ENCODE results near the gene ANTKMT. TPM values are rescaled to one million over a fixed set of nuclear protein-coding genes. Genes with fewer than 3 reads are reported as not detected.

ANTKMT gene
- total RNA-seq, 1 donor from 2014 or later, result 22.6 TPM

GRCh38 chr16:680625-680945, 40.4 kb upstream of the ANTKMT start:
- Mint-ChIP-seq H3K36me3 (ENCODE audit: low read depth, unreplicated experiment) (peaks cover 9% of the 10 kb centered on the region), H3K4me3 (ENCODE audit: unreplicated experiment) (peak overlapping the region; percentile 89), H3K27me3 (ENCODE audit: low read depth, unreplicated experiment) (no peaks in the 10 kb centered on the region), H3K4me1 (ENCODE audit: low read depth, unreplicated experiment) (peaks cover 11% of the 10 kb centered on the region), H3K27ac (ENCODE audit: unreplicated experiment) (no peak overlapping the region), H3K9me3 (ENCODE audit: unreplicated experiment) (no peaks in the 10 kb centered on the region)
- DNase-seq (ENCODE audit: low read depth) (no peak), FAIRE-seq (no peak)
- Histone ChIP-seq H3K79me2 (ENCODE audit: insufficient read depth, low read length) (peaks cover 48% of the 10 kb centered on the region), H3K4me3 (ENCODE audit: insufficient read depth, low read depth, low read length) (peak overlapping the region; percentile 78), H4K20me1 (ENCODE audit: insufficient read depth, low read length) (peaks cover 35% of the 10 kb centered on the region), H3K4me2 (ENCODE audit: low read length) (peak overlapping the region; percentile 98), H3K27me3 (ENCODE audit: insufficient read depth, low read length) (no peaks in the 10 kb centered on the region), H3K36me3 (ENCODE audit: insufficient read depth, low read length) (peaks cover 3% of the 10 kb centered on the region), H3K9ac (ENCODE audit: low read length) (peak overlapping the region; percentile 90), H3K27ac (ENCODE audit: low read depth, low read length) (peak overlapping the region; percentile 70), H3K4me1 (ENCODE audit: insufficient read depth, low read length) (peaks cover 32% of the 10 kb centered on the region), H3K9me3 (ENCODE audit: insufficient read depth, low read depth, low read length) (no peaks in the 10 kb centered on the region), H2AFZ (ENCODE audit: low read depth, low read length) (peak overlapping the region; percentile 93)
- TF ChIP-seq EZH2 (IDR thresholded peaks at IDR 0.05; ENCODE audit: insufficient read depth, low read length) (no peak), CTCF (IDR thresholded peaks at IDR 0.05; ENCODE audit: insufficient read depth, low read depth, low read length) (no peak)

DNA sequence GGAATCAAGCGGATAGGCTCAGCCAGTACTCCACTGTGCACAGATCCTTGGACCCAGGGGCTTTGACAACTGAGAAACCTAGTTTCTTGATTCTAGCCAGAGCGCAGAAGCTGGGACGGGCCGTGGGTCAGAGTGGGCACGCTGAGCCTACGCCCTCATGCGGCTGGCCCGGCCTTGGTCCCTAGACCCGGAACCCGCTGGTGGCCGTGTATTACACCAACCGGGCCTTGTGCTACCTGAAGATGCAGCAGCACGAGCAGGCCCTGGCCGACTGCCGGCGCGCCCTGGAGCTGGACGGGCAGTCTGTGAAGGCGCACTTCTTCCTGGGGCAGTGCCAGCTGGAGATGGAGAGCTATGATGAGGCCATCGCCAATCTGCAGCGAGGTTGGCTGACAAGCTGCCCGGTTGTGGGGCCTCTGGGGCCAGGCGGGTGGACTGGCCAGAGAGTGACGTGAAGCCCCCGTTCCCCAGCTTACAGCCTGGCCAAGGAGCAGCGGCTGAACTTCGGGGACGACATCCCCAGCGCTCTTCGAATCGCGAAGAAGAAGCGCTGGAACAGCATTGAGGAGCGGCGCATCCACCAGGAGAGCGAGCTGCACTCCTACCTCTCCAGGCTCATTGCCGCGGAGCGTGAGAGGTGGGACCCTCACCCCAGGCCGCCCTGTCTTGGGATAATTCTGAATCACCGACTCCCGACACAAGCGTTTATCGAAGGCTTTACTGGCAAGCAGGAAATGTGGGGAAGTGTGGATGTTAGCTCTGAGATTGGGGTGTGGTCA, 39.8 kb upstream of the ANTKMT start:
- peaks cover 3% of the 10 kb centered on the region for H3K36me3 ChIP-seq (ENCODE audit: insufficient read depth, low read length)
- Mint-ChIP-seq H3K9me3 (ENCODE audit: unreplicated experiment) (no peaks in the 10 kb centered on the region), H3K4me3 (ENCODE audit: unreplicated experiment) (peak overlapping the region; percentile 89), H3K27ac (ENCODE audit: unreplicated experiment) (peak overlapping the region; percentile 87), H3K27me3 (ENCODE audit: low read depth, unreplicated experiment) (no peaks in the 10 kb centered on the region), H3K4me1 (ENCODE audit: low read depth, unreplicated experiment) (peaks cover 13% of the 10 kb centered on the region), H3K36me3 (ENCODE audit: low read depth, unreplicated experiment) (peaks cover 9% of the 10 kb centered on the region)
- H3K9ac ChIP-seq (ENCODE audit: low read length), result peak overlapping the region; percentile 90
- H4K20me1 ChIP-seq (ENCODE audit: insufficient read depth, low read length), result peaks cover 34% of the 10 kb centered on the region
- H3K27ac ChIP-seq (ENCODE audit: low read depth, low read length), result peak overlapping the region; percentile 70
- FAIRE-seq (no peak), DNase-seq (ENCODE audit: low read depth) (peak; percentile 37)
- H3K9me3 ChIP-seq (ENCODE audit: insufficient read depth, low read depth, low read length), result no peaks in the 10 kb centered on the region
- H3K4me3 ChIP-seq (ENCODE audit: insufficient read depth, low read depth, low read length), result peak overlapping the region; percentile 78
- peaks cover 32% of the 10 kb centered on the region for H3K4me1 ChIP-seq (ENCODE audit: insufficient read depth, low read length)
- H2AFZ ChIP-seq (ENCODE audit: low read depth, low read length), result no peak overlapping the region
- H3K4me2 ChIP-seq (ENCODE audit: low read length), result peak overlapping the region; percentile 98
- TF ChIP-seq EZH2 (IDR thresholded peaks at IDR 0.05; ENCODE audit: insufficient read depth, low read length) (no peak), CTCF (IDR thresholded peaks at IDR 0.05; ENCODE audit: insufficient read depth, low read depth, low read length) (no peak)
- no peaks in the 10 kb centered on the region for H3K27me3 ChIP-seq (ENCODE audit: insufficient read depth, low read length)
- H3K79me2 ChIP-seq (ENCODE audit: insufficient read depth, low read length), result peaks cover 50% of the 10 kb centered on the region

Data from astrocyte (in vitro differentiated cells and primary cell).